HG02884 (cell line): ENCODE data around the gene C1QTNF7.

Experiments
- ATAC-seq: cut with Tn5 transposase; IDR thresholded peaks from one replicate; pipeline ENCODE4 v1.9.1; 2021; ENCODE audit warnings: mild to moderate bottlenecking, moderate library complexity; ENCODE audit not compliant: unreplicated experiment

Gene C1QTNF7

GRCh38 chr4:15413623-15414019 lies 14.2 kb upstream of the C1QTNF7 start:
- no peak for ATAC-seq

- no peak for ATAC-seq
Observed at GRCh38 chr4:15414551-15415091, 13.2 kb upstream of the C1QTNF7 start.

GRCh38 chr4:15416357-15417232 lies 11.2 kb upstream of the C1QTNF7 start:
- ATAC-seq: no peak

GRCh38 chr4:15417233-15417660 lies 10.6 kb upstream of the C1QTNF7 start:
- ATAC-seq: no peak

- no peak for ATAC-seq
Observed at GRCh38 chr4:15418956-15419355, 8.9 kb upstream of the C1QTNF7 start.

- no peak for ATAC-seq
Observed at GRCh38 chr4:15420642-15421041, 7.2 kb upstream of the C1QTNF7 start.

- no peak for ATAC-seq
Observed at GRCh38 chr4:15423285-15423711, 4.5 kb upstream of the C1QTNF7 start.

GRCh38 chr4:15425520-15425919 lies 2.3 kb upstream of the C1QTNF7 start:
- ATAC-seq: no peak

GRCh38 chr4:15427161-15427560 lies 672 bp upstream of the C1QTNF7 start:
- ATAC-seq: no peak

GRCh38 chr4:15428611-15429010 lies 778 bp downstream of the C1QTNF7 start:
- no peak for ATAC-seq

GRCh38 chr4:15434091-15434490 lies 6.3 kb downstream of the C1QTNF7 start:
- no peak for ATAC-seq

- ATAC-seq: no peak
Observed at GRCh38 chr4:15434676-15435075, 6.8 kb downstream of the C1QTNF7 start.

- ATAC-seq: no peak
Observed at GRCh38 chr4:15436513-15436912, 8.7 kb downstream of the C1QTNF7 start.

GRCh38 chr4:15438939-15439524 lies 11.2 kb downstream of the C1QTNF7 start:
- ATAC-seq: no peak

- ATAC-seq: no peak
Observed at GRCh38 chr4:15443371-15444160, 15.7 kb downstream of the C1QTNF7 start.

GRCh38 chr4:15444276-15444675 lies 16.4 kb downstream of the C1QTNF7 start:
- no peak for ATAC-seq

GRCh38 chr4:15444879-15445547 lies 17.2 kb downstream of the C1QTNF7 start:
- ATAC-seq: no peak

- ATAC-seq: no peak
Observed at GRCh38 chr4:15451181-15451865, 23.5 kb downstream of the C1QTNF7 start.

- ATAC-seq: no peak
Observed at GRCh38 chr4:15451866-15452765, 24.3 kb downstream of the C1QTNF7 start.
